Fibroblast of skin of right quadriceps (primary cell): ENCODE data around the gene MTA3.
"Not testable (repeated sequence)": the region's sequence is repeated elsewhere in the genome, so short reads cannot be mapped to it uniquely, and the experiment has no call there.

Source experiments
- DNase-seq: peaks from one replicate; pipeline ENCODE4 v3.0.0-alpha.2; 2013

Gene MTA3

DNA sequence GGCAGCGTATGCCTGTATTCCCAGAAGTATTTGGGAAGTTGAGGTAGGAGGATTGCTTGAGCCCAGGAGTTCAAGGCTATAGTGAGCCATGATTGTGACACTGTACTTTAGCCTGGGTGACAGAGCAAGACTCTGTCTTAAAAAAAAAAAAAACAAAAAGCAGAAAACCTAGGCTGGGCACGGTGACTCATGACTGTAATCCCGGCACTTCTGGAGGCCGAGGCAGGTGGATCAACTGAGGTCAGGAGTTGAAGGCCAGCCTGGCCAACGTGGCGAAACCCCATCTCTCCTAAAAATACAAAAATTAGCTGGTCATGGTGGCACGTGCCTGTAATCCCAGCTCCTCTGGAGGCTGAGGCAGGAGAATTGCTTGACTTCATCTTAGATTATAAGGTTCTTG lies 46.4 kb downstream of the MTA3 start:
- no peak for DNase-seq

DNA sequence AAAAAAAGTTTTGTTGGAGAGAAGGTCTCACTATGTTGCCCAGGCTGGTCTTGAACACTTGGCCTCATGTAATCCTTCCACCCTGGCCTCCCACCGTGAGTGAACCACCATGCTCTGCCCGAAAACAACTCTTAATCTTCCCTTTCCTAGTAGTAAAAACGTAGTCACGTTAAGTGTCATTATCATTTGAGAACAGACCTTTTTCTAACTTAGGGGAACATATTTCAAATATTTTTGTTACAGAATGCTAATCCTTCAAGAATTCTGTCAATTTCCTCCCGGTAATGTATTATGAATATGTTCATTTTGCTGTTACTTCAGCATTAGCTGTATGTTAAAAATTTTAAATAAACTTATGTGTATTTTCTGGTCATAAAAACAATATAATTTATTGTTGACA lies 49.7 kb downstream of the MTA3 start:
- DNase-seq: peak; percentile 32

DNA sequence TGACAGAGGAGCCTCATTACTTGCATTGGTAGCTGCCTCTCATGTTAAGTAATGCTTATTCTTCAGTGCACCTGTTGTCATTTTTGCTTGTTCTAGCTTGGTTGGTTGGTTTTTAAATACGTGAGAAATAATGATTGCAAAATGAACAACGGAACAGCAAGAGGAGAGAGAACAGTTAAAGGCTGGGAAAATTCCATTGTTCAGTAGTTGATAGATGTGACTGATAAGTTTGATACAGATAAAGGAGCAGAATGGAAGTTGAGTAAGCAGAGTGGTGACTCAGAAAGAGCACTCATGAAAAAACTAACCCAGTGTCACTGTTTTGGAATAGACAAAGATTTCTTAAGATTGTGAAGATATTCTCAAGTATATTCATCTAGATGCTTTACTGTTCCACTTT lies 50.5 kb downstream of the MTA3 start:
- peak; percentile 51 for DNase-seq

DNA sequence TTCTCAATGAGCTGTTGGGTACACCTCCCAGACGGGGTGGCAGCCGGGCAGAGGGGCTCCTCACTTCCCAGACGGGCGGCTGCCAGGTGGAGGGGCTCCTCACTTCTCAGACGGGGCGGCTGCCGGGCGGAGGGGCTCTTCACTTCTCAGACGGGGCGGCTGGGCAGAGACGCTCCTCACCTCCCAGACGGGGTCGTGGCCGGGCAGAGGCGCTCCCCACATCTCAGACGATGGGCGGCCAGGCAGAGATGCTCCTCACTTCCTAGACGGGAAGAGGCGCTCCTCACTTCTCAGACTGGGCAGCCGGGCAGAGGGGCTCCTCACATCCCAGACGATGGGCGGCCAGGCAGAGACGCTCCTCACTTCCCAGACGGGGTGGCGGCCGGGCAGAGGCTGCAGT lies 53.2 kb downstream of the MTA3 start:
- not testable (repeated sequence) for DNase-seq

DNA sequence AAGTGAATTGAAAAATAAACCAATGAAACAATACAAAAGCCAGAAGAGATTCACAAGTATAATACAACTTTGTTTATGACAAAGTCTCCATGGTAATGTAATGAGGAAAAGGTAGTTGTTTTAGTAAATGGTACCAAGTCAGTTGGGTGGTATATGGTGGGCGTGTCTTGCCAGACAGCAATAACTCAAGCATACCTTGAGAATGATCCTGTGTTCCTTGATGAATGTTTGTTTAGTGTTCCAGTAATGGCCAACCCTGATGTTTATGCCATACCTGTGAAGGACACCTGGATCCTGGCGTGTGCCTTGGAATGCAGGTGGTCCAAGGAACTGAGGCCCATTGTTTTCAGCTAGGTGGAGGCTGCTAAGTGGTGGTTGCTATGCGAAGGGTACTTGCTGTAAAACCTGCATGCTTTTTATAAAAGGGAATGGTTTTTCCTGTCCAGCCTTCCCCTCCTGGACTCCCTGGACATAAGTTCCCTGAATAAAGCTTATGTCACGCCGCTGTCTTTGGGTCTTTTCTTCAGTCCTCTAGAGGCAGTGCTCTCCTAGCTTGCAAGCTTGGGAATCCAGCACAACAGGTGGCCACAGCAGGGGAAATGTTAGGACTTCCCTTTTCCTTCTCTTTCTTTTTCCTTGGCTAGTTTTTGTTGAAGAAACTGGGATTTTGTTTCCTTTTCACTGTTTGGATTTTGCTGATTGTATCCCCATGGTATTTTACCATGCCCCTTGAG lies 54.7 kb downstream of the MTA3 start:
- DNase-seq: no peak

DNA sequence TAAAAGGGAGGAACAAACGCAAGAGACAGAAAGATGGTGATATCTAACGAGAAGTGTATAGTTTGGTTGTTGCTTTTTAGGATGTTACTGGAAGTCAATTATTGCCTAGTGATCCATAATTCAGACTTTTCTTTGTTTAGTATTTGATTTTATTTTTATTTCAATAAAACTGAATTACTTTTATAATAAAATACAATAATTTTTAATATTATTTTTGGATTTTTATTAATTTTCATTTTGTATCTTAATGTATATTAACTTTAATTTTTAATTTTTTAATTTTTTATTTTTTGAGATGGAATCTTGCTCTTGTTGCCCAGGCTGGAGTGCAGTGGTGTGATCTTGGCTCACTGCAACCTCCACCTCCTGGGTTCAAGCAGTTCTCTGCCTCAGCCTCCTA lies 55.6 kb downstream of the MTA3 start:
- DNase-seq: no peak

DNA sequence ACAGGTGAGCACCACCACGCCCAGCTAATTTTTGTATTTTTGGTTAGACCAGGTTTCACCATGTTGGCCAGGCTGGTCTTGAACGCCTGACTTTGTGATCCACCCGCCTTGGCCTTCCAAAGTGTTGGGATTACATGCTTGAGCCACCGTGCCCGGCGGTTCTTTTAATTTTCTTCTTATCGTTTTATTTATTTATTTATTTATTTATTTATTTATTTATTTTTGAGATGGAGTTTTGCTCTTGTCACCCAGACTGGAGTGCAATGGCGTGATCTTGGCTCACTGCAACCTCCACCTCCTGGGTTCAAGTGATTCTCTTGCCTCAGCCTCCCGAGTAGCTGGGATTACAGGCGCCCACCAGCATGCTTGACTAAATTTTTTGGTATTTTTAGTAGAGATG lies 59.6 kb downstream of the MTA3 start:
- DNase-seq: not testable (repeated sequence)

DNA sequence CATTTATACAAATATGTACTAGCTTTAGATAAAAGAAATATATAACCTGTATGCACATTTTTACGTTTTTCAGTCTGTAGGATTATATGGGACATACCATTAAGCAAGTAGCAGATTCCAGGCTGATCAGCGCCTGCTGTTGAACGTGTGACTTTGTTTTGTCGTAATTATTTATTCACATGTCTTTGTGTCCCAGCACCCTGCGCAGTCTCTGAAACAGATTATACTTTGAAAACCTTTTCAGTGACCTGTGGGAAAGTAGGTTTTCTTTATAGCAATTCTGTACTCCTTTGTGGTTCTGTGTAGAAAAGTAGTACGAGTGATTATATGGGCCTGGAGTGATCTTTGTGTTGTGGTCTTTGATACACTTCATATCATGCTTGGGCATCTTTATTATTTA lies 68.5 kb downstream of the MTA3 start:
- no peak for DNase-seq

DNA sequence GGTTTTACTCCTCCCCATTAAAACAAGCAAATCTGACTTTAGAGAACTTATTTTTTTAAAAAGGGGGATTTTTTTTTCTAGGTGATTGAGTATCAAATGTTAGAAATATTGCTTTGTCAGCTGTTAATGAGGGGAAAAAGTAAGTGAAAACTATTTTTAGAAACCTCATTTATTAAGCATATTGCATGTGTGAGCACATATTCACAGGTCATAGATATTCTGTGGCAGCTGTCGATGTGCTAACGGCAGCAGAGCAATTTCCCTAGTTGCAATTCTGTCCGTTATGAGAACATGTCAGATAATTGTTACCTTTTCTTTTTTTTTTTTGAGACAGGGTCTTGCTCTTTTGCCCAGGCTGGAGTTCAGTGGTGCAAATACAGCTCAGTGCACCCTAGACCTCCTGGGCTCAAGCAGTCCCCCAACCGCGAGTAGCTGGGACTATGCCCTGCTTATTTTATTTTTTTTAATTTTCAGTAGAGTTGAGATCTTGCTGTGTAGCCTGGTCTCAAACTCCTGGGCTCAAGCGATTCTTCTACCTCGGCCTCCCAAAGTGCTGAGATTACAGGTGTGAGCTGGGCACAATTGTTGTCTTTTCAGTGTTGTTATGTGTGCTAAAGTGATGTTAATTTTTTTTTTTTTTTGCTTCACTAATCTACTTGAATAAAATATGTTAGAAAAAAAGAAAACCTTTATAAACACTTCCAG lies 69.8 kb downstream of the MTA3 start:
- DNase-seq: no peak

DNA sequence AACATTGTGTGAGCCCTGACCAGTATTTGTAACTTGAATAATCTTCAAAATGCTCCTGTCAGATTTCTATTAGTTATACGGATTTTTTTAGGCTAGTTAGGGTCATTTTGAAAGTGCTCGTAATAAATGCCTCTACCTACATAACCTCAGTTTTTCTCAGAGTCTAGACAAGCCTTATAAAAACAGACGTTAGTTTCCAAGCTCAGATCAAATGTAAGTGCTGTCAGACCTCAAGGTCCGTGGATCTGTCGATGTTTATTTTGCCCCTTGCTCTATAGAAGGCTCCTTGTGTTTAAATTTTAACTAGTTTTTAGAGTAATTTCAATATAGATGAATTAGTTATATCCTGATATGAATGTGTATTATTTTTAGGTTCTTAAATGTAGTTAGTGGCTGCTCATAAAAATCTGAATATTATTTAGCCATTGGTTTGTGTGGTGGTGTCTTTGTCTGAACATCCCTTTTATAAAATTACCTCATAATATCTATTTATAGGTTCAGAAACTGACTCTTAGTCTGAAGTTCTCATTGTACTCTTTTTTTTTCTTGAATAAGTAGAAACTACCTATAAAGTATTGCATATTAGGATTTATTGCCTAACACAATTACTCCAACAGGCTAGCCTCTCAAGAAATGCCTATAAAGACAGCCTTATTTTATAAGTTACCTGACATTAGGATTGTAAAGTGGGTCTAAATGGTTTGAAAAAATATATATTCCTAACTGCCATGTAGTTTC lies 71.1 kb downstream of the MTA3 start:
- no peak for DNase-seq

DNA sequence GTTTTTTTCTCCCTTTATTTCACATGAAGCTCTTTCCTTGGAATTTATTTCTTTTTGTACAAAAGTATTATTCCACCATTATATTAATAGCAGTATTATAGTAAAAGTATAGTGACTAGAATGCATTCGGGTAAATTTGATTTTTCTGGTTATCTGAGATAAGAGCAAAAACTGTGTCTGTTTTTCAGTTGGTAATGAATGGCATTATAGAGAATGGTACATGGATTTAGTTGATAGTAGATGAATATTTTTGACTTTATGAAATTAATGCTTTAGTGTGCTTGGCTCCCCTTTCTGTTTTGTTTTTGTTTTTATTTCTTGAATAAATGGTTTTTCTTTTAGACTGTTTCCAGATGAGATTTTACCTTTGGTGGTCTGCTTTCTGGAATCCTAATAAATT lies 71.8 kb downstream of the MTA3 start:
- DNase-seq: no peak

DNA sequence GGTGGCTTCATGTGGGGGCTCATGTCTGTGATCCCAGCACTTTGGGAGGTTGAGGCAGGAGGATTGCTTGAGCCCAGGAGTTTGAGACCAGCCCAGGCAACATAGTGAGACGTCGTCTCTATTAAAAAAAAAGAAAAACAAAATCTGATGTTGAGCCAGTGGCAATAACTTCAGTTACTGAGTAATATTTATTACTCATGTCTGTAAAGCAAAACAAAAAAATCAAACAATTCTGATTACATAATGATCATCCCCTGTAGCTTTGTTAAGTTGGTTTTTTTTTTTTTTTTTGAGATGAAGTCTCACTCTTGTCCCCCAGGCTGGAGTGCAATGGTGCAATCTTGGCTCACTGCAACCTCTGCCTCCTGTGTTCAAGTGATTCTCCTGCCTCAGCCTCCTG lies 73.9 kb downstream of the MTA3 start:
- DNase-seq: not testable (repeated sequence)

DNA sequence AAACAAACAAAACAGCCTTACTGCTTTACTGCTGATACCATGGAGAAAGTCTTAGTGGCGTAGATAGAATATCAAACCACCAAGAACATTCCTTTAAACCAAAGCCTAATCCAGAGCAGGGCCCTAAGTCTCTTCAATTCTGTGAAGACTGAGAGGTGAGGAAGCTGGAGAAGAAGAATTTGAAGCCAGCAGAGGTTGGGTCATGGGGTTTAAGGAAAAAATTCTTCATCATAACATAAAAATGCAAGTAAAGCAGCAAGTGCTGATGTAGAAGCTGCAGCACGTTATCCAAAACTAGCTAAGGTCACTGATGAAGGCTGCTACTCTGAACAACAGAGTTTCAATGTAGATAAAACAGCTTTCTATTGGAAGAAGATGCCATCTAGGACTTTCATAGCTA lies 77.1 kb downstream of the MTA3 start:
- DNase-seq: no peak

DNA sequence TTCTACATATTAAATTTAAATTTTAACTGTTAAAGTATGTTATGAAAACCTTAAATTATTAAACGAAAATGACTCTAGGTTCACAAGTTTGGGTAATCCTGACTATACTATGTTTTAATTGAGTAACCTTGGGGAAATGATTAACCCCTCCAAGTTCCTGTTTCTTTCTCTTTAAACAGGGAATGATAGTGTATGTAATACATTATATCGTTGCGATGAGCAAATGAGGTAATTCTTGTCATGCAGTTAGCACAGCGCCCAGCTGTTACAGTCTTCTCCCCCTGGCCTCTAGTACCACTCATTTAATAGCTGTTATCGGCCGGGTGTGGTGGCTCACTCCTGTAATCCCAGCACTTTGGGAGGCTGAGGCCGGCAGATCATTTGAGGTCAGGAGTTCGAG lies 80.4 kb downstream of the MTA3 start:
- DNase-seq: no peak

DNA sequence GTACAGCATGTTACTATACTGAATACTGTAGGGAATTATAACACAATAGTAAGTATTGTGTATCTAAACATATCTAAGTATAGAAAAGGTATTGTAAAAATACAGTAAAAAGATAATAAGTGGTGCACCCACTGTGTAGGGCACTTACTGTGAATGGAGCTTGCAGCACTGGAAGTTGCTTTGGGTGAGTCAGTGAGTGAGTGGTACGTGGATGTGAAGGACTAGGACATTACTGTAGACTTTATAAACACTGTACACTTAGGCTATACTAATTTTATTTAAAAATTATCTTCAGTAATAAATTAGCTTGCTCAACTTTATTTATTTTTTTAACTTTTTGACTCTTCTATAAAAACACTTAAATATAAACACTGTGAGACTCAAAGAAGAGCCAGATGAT lies 82.6 kb downstream of the MTA3 start:
- DNase-seq: no peak

DNA sequence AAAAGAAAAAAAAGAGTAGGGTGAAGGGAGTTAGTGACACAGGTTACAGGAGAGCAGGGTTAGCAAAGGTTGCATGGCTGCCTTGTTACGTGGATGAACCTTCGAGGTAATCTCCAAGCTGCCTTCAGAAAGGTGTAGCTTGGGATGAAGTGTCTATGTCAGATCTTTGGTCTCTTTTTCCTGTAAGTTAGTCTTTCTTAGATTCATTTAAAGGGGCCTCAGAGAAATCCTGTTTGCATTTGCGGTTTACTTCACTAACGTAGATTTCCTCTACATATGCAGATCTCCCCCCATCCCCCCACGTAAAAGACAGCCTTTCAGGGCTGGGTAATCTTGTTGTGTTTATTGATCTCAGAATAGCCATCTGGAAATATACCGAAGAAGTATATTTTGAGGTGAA lies 83.7 kb downstream of the MTA3 start:
- DNase-seq: no peak

DNA sequence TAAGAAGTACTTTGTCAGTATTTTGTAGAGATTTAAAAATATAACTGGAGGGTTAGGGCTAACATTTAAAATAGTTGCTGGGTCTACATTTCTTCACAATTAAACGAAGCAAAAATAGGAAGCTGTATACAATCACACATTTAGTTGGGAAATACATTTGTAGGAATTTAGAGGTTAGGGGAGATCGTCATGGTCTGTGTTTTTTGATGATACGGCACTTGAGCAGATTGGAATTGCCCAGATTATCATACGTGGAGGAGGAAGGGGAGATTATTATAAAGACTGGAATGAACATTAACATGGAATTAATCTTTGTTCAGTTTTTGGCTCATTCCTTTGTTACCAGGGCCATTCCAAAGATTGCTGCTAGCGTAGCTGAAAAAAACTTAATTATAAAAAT lies 84.6 kb downstream of the MTA3 start:
- DNase-seq: no peak

DNA sequence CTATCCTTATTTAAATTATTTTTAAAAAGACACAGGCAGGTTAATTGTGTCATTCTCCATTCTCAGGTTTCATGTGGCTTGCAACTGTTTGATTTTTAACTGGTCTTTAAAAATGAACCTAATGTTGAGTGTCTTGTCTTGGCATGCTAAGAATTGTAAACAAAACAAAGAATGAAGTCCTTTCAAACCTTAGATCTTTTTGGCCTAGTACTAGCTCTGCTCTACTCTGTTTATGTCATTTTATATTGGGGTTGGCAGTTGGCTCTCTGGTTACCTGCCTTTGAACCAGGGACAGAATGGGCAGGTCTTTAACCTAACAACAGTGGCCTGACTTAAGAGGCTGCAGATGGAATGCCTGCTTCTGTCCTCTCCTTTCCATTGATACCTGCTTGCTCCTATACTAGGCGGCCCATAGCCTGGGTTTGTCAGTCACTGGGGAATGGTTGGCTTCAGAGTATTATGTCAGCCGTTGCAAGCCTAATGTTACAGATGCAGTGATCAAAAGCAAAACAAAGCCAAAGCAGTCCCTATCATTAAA lies 85.5 kb downstream of the MTA3 start:
- no peak for DNase-seq

DNA sequence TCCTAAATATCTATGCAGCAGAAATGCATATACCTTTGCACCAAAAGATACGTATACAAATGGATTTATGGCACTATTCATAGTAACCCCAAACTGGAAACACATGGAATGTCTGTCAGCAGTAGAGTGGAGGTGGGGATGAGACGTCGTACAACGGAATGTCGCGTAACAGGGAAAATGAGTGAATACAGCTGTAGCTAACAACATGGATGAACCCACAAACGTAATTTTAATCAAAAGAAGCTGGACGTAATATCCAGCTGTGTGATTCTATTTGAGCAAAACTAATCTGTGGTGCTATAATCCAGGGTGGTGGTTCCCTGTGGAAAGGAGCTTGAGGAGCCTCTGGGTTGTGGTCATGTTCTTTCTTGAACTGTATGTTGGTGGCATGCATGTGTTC lies 89.9 kb downstream of the MTA3 start:
- peak; percentile 51 for DNase-seq

DNA sequence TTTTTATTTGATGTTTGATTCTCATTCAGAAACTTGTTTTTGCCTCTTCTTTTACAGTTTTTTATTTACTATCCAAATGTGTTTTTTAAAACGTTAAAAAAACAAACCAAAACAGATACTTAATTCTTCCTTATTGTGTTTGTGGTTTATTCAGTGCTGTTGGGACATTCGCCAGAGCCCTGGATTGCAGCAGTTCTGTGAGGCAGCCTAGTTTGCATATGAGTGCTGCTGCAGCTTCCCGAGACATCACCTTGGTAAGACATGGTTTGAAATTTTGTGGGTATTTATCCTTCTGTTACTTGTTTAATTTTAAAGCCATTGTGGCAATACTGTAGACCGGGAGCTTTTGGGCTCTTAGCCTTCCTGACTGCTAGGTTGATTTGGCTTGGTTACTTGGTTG lies 91.2 kb downstream of the MTA3 start:
- no peak for DNase-seq

DNA sequence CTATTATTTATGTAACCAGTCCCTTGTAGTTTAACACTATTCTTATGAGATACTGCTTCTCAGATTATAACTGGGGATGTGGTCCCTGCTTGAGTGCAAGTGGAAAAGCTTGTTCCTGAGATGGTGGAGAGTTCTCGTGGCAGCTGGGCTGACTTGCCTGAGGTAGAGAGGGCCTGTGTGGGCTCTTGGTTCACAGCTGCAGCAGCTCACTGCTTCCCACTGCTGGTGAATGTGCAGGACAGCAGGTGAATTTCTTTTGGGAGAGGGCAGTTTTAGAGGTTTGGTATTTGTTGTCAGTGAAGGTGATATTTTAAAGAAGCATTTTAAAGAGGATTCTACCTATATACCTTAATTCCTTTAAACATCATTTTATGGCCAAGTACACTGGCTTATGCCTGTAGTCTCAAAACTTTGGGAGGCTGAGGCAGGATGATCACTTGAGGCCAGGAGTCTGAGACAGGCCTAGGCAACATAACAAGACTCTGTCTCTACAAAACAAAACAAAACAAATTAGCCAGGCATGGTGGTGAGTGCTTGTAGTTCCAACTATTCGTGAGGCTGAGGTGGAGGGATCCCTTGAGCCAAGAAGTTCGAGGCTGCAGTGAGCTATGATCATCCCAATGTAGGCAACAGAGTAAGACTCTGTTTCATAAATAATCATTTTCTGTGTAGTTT lies 94.8 kb downstream of the MTA3 start:
- peak; percentile 66 for DNase-seq

DNA sequence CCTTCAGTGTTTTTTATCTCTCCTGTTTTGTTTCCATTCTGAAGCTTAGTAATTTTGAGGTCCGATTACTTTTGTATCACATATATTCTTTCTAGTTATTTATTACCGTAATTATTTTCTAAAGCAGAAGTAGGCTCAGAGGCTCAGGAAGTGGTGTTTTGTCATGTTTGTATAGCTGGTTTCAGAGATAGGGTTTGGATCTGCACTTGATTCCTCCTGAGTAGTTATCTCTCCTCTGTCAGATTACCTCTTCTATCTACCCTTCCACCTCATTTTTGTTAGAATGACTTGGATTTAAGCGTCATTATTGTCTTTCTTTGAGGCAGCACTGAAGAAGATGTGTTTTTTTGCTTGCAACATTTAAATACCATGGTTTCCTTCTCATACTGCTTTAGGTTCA lies 95.4 kb downstream of the MTA3 start:
- DNase-seq: no peak

DNA sequence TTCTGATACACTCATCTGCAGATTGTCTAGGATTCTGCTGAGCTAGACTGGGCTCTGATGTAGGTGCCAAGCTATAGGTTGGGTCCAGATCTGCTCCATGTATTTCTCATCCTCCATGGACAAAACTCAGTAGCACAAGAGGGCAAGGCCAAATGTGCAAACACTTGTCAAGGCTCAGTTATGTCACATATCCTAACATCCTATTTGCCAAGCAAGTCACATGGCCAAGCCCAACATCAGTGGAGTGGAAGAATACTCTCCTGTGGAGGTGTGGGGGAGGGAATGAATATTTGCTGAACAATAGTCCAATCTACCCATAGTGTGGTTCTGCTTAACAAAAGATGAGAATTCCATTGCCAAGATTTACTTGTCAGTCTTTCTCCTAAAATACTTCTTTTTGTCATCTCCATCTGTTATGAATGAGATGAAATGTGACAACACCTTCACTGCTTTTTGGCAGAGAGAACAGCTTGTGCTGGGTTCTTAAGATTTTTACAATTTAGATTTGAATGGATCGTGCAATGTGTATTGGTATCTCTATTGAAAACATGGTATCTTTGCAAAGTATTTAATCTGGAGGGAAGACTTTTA lies 105.7 kb downstream of the MTA3 start:
- DNase-seq: no peak
